Liver (tissue), 3 donors: ENCODE data around the gene LYSMD2.

Experiments
- CTCF ChIP-seq: fragments of 150-350 bp; IDR thresholded peaks from 2 replicates; pipeline ENCODE4 v1.5.1; 2017; ENCODE audit warnings: improper control_type of control experiment, low read depth, low read length; ENCODE audit not compliant: missing input control
- GABPA ChIP-seq, 2 donors: IDR thresholded peaks in 1 of 2; conservative IDR thresholded peaks in 1 of 2; 2 replicates each; pipeline ENCODE4 v1.6.1; 2016; ENCODE audit warnings: antibody characterized with exemption in 2 of 2, mild to moderate bottlenecking in 1 of 2, moderate library complexity in 1 of 2
- JUND ChIP-seq, 2 donors: IDR thresholded peaks; 2 replicates each; pipeline ENCODE4 v1.6.1; 2016; ENCODE audit warnings: antibody characterized with exemption in 2 of 2
- YY1 ChIP-seq: IDR thresholded peaks from 2 replicates; pipeline ENCODE4 v1.6.1; 2016; ENCODE audit warnings: antibody characterized with exemption, mild to moderate bottlenecking
- donor health status: healthy.
- donor health status: healthy.

- TF ChIP-seq CTCF, result no peak
- no peak for TF ChIP-seq GABPA (IDR thresholded peaks at IDR 0.05 in 1 of 2, conservative IDR thresholded peaks at IDR 0.05 in 1 of 2)
- no peak for TF ChIP-seq YY1
- TF ChIP-seq JUND (IDR thresholded peaks at IDR 0.05), result no peak
Measured at GRCh38 chr15:51708013-51708412, 29.4 kb downstream of the LYSMD2 start.
